ENCODE results near the gene SELENOF. TPM values are rescaled to one million over a fixed set of nuclear protein-coding genes. Genes with fewer than 3 reads are reported as not detected.

Gene SELENOF
- total and polyA plus RNA-seq, 10 of the 15 experiments (the other 5 are each of a cell fraction or from before 2014, with no cell fraction given) = 98.7 to 254 (median 172) TPM

- SMC1A ChIA-PET (ENCODE audit: uncharacterized antibody, unreplicated experiment) = interaction anchor here (2.0 to 2.2 kb wide), 2 partner anchors 255 to 257 kb away, joined by 10 to 14 read pairs; no protein-coding TSS in a partner anchor
- Histone ChIP-seq H3K27ac (ENCODE audit: control insufficient read depth, insufficient read depth) (no peak overlapping the region), H3K4me3 (no peak overlapping the region), H3K4me2 (ENCODE audit: control insufficient read depth, insufficient read depth) (no peak overlapping the region), H3K79me2 (ENCODE audit: control insufficient read depth, insufficient read depth, low read length) (no peaks in the 10 kb centered on the region), H3K9ac (ENCODE audit: control insufficient read depth, insufficient read depth, low read length) (no peak overlapping the region), H3K9me3 (replicated peaks; ENCODE audit: control insufficient read depth, insufficient read depth, low read length) (no peaks in the 10 kb centered on the region), H2AFZ (ENCODE audit: control insufficient read depth, low read depth, low read length) (no peak overlapping the region), H4K20me1 (ENCODE audit: control insufficient read depth, insufficient read depth) (no peaks in the 10 kb centered on the region), H3K27me3 (replicated peaks in 1 of 2; ENCODE audit: control insufficient read depth in 2 of 2, insufficient read depth in 2 of 2, low read length in 1 of 2) (no peaks in the 10 kb centered on the region), H3K4me1 (ENCODE audit: control insufficient read depth, insufficient read depth, low read length) (no peaks in the 10 kb centered on the region), H3K36me3 (ENCODE audit: control insufficient read depth in 2 of 2, insufficient read depth in 2 of 2, low read length in 1 of 2) (no peaks in the 10 kb centered on the region)
- CTCF ChIA-PET = interaction anchor here (10.0 kb wide), 1 partner anchor 255 kb away, joined by 198 read pairs; no protein-coding TSS in a partner anchor
- FAIRE-seq (no peak), DNase-seq (ENCODE audit: low read depth, low spot score) (no peak), ATAC-seq (no peak)
- WGBS (ENCODE audit: insufficient coverage, insufficient replicate concordance, low lambda C conversion rate, missing lambda C conversion rate) = 13% methylated on average over 3 of the region's 3 CpGs
- intact Hi-C loops (cut with micrococcal nuclease; ENCODE audit: unreplicated experiment) (loop anchor here (5.0 kb wide), 1 partner anchor 446 kb away; no protein-coding TSS in a partner anchor), in situ Hi-C loops (cut with MboI) (no loop called here)
- TF ChIP-seq SIX5 (IDR thresholded peaks at IDR 0.05; ENCODE audit: low read depth, low read length, severe bottlenecking) (no peak), RFX5 (IDR thresholded peaks at IDR 0.05; ENCODE audit: low read depth, low read length) (no peak), MXI1 (IDR thresholded peaks at IDR 0.05; ENCODE audit: low read depth, low read length) (no peak), ZBED1 (IDR thresholded peaks at IDR 0.05; ENCODE audit: borderline replicate concordance) (no peak), RBBP5 (conservative IDR thresholded peaks at IDR 0.05) (no peak), MTA2 (IDR thresholded peaks at IDR 0.05; ENCODE audit: low read depth) (no peak), TCF12 (IDR thresholded peaks at IDR 0.05; ENCODE audit: low read depth, low read length) (no peak), IRF4 (IDR thresholded peaks at IDR 0.05; ENCODE audit: low read depth, low read length) (no peak), EZH2 (IDR thresholded peaks at IDR 0.05; ENCODE audit: borderline replicate concordance, control insufficient read depth, low read depth, low read length) (no peak), BCL3 (IDR thresholded peaks at IDR 0.05; ENCODE audit: borderline replicate concordance, insufficient read depth, low read depth, low read length, poor library complexity, severe bottlenecking) (no peak), SRF (IDR thresholded peaks at IDR 0.05; ENCODE audit: low read depth in 2 of 2, low read length in 2 of 2) (no peak), JUND (IDR thresholded peaks at IDR 0.05; ENCODE audit: low read depth, low read length) (no peak), POLR2AphosphoS2 (IDR thresholded peaks at IDR 0.05; ENCODE audit: low read depth, low read length) (no peak), PAX8 (IDR thresholded peaks at IDR 0.05) (no peak), ZNF687 (IDR thresholded peaks at IDR 0.05) (no peak), KLF5 (IDR thresholded peaks at IDR 0.05; ENCODE audit: partially characterized antibody) (no peak), PBX3 (IDR thresholded peaks at IDR 0.05; ENCODE audit: insufficient replicate concordance, low read depth, low read length) (no peak), YBX1 (IDR thresholded peaks at IDR 0.05) (no peak)
- RAD21 ChIA-PET (ENCODE audit: unreplicated experiment) = interaction anchor here (0.7 kb wide), 1 partner anchor 27 kb away, joined by 5 read pairs; no protein-coding TSS in a partner anchor
- BruUV-seq (replicated peaks) = no TSS peak
- POLR2A ChIA-PET = no interaction called here
Observed at GRCh38 chr1:86828024-86828423, 85.9 kb downstream of the SELENOF start.
